Endodermal cell (in vitro differentiated cells): ENCODE results near the gene CASP2. TPM values are rescaled to one million over a fixed set of nuclear protein-coding genes. Genes with fewer than 3 reads are reported as not detected.

Experiments
- DNase-seq: peaks from one replicate; pipeline ENCODE4 v3.0.0-alpha.2; 2017
- H3K27ac ChIP-seq: 2 replicates; pipeline ENCODE4 v1.5.1; 2013; ENCODE audit warnings: mild to moderate bottlenecking, low read depth, low read length, moderate library complexity
- H3K27me3 ChIP-seq: 2 replicates; pipeline ENCODE4 v1.6.1; 2013; ENCODE audit warnings: mild to moderate bottlenecking, low read length, moderate library complexity; ENCODE audit not compliant: insufficient read depth, control insufficient read depth, poor library complexity, severe bottlenecking
- H3K36me3 ChIP-seq: 2 replicates; pipeline ENCODE4 v1.7.0; 2013; ENCODE audit warnings: mild to moderate bottlenecking, low read length, moderate library complexity; ENCODE audit not compliant: control insufficient read depth, insufficient read depth
- H3K4me1 ChIP-seq: one replicate; pipeline ENCODE4 v1.7.0; 2013; ENCODE audit warnings: low read length; ENCODE audit not compliant: control insufficient read depth, insufficient read depth
- H3K4me3 ChIP-seq: 2 replicates; pipeline ENCODE4 v1.5.1; 2013; ENCODE audit warnings: mild to moderate bottlenecking, low read length, moderate library complexity
- H3K9ac ChIP-seq: 2 replicates; pipeline ENCODE4 v1.6.1; 2013; ENCODE audit warnings: mild to moderate bottlenecking, low read length, moderate library complexity; ENCODE audit not compliant: poor library complexity, severe bottlenecking; ENCODE audit errors: extremely low read depth
- H3K9me3 ChIP-seq: 2 replicates; pipeline ENCODE4 v1.6.1; 2013; ENCODE audit warnings: mild to moderate bottlenecking, low read length, moderate library complexity; ENCODE audit not compliant: control insufficient read depth
- H3K27ac Mint-ChIP-seq: 2 replicates; pipeline ENCODE4 v1.8.0; 2020; ENCODE audit warnings: mixed read lengths
- H3K27me3 Mint-ChIP-seq: 2 replicates; pipeline ENCODE4 v1.8.0; 2021; ENCODE audit warnings: mild to moderate bottlenecking, mixed read lengths; ENCODE audit not compliant: insufficient read depth
- H3K36me3 Mint-ChIP-seq: 2 replicates; pipeline ENCODE4 v1.8.0; 2020; ENCODE audit warnings: low read depth, mixed read lengths
- H3K4me1 Mint-ChIP-seq: 2 replicates; pipeline ENCODE4 v1.8.0; 2020; ENCODE audit warnings: mixed read lengths
- H3K4me3 Mint-ChIP-seq: 2 replicates; pipeline ENCODE4 v1.8.0; 2020; ENCODE audit warnings: mild to moderate bottlenecking, moderate library complexity, mixed read lengths
- H3K9me3 Mint-ChIP-seq: 2 replicates; pipeline ENCODE4 v1.8.0; 2020; ENCODE audit warnings: mild to moderate bottlenecking, mixed read lengths
- CTCF ChIP-seq: fragments of 200-600 bp; sonication (generic); conservative IDR thresholded peaks from 2 replicates; pipeline ENCODE4 v1.5.0; 2021; ENCODE audit warnings: antibody characterized with exemption, mild to moderate bottlenecking
- WGBS, 2 experiments: methylation state at CpG; one replicate each; pipeline versions ENCODE4 v1.1.5 to v1.1.7; 2013; ENCODE audit warnings: missing lambda C conversion rate in 2 of 2, mixed read lengths in 1 of 2; ENCODE audit not compliant: insufficient coverage in 1 of 2, insufficient read length in 1 of 2; 5-methylcytosine and 5-hydroxymethylcytosine counted together
- total RNA-seq, 2 donors: library from RNA; stranded (reverse); fragmentation: NEBNext Ultra II Directional in 1 of 2; extraction: Animal tissue kit (Norgen Biotek cat#: 25700) in 1 of 2; gene quantifications; 2 replicates in 1 of 2; 3 replicates in 1 of 2; pipeline ENCODE4 v1.2.1, GENCODE V29; 2021

CASP2 gene
- total RNA-seq, 2 donors from 2014 or later, result 47.9 to 48.3 TPM

GRCh38 chr7:143351574-143351973, 63.4 kb downstream of the CASP2 start:
- H3K9me3 Mint-ChIP-seq, result no peaks in the 10 kb centered on the region

GRCh38 chr7:143352531-143353002, 64.4 kb downstream of the CASP2 start:
- H3K4me3 Mint-ChIP-seq, result no peak overlapping the region

More at GRCh38 chr7:143351574-143351973, 63.4 kb downstream of the CASP2 start:
- no peak overlapping the region for H3K27ac ChIP-seq
- H3K27me3 Mint-ChIP-seq, result peaks cover 31% of the 10 kb centered on the region
- TF ChIP-seq CTCF, result no peak
- H3K27me3 ChIP-seq, result peaks cover 10% of the 10 kb centered on the region
- H3K9me3 ChIP-seq, result no peaks in the 10 kb centered on the region
- no peak overlapping the region for H3K27ac Mint-ChIP-seq
- H3K9ac ChIP-seq, result no peak overlapping the region
- H3K36me3 ChIP-seq, result no peaks in the 10 kb centered on the region
- 90 to 96% methylated on average over 3 to 9 of the region's 9 CpGs for WGBS, 2 experiments
- no peaks in the 10 kb centered on the region for H3K4me1 ChIP-seq
- H3K36me3 Mint-ChIP-seq, result no peaks in the 10 kb centered on the region
- DNase-seq, result no peak
- no peaks in the 10 kb centered on the region for H3K4me1 Mint-ChIP-seq
- no peak overlapping the region for H3K4me3 Mint-ChIP-seq
- no peak overlapping the region for H3K4me3 ChIP-seq

GRCh38 chr7:143354376-143354775, 66.2 kb downstream of the CASP2 start:
- no peaks in the 10 kb centered on the region for H3K36me3 Mint-ChIP-seq
- H3K4me3 Mint-ChIP-seq, result no peak overlapping the region
- Histone ChIP-seq H3K4me3 (no peak overlapping the region), H3K36me3 (no peaks in the 10 kb centered on the region), H3K27me3 (peaks cover 2% of the 10 kb centered on the region), H3K27ac (no peak overlapping the region), H3K4me1 (no peaks in the 10 kb centered on the region), H3K9ac (no peak overlapping the region), H3K9me3 (no peaks in the 10 kb centered on the region)
- H3K9me3 Mint-ChIP-seq, result no peaks in the 10 kb centered on the region
- H3K27me3 Mint-ChIP-seq, result peaks cover 20% of the 10 kb centered on the region
- TF ChIP-seq CTCF, result no peak
- WGBS, 2 experiments, result 91% methylated on average over 5 to 8 of the region's 8 CpGs
- no peak overlapping the region for H3K27ac Mint-ChIP-seq
- no peak for DNase-seq
- no peaks in the 10 kb centered on the region for H3K4me1 Mint-ChIP-seq

More at GRCh38 chr7:143352531-143353002, 64.4 kb downstream of the CASP2 start:
- no peak overlapping the region for H3K9ac ChIP-seq
- no peak overlapping the region for H3K4me3 ChIP-seq
- peaks cover 3% of the 10 kb centered on the region for H3K27me3 ChIP-seq
- no peak overlapping the region for H3K27ac ChIP-seq
- DNase-seq, result no peak
- Mint-ChIP-seq H3K9me3 (no peaks in the 10 kb centered on the region), H3K27ac (no peak overlapping the region), H3K27me3 (peaks cover 24% of the 10 kb centered on the region), H3K4me1 (no peaks in the 10 kb centered on the region), H3K36me3 (no peaks in the 10 kb centered on the region)
- H3K9me3 ChIP-seq, result no peaks in the 10 kb centered on the region
- H3K4me1 ChIP-seq, result no peaks in the 10 kb centered on the region
- 62 to 86% methylated on average over 10 to 11 of the region's 11 CpGs for WGBS, 2 experiments
- no peaks in the 10 kb centered on the region for H3K36me3 ChIP-seq
- TF ChIP-seq CTCF, result no peak
